HFF-Myc (cell line): Measurements from ENCODE around the gene CYTH3.

Source experiments
- DNase-seq: peaks from one replicate; pipeline ENCODE4 v3.0.0-alpha.2; 2011; ENCODE audit warnings: low read depth; ENCODE audit errors: extremely low read depth
- H3K4me3 ChIP-seq: replicated peaks from 2 replicates; pipeline ENCODE4 v1.5.1; 2011; ENCODE audit warnings: low read depth, mild to moderate bottlenecking, control low read depth, low read length
- TF ChIP-seq, protein P1 (sequence below): IDR thresholded peaks from 2 replicates; pipeline ENCODE4 v1.5.1; 2012; ENCODE audit warnings: mild to moderate bottlenecking, low read depth, low read length, control low read depth; ENCODE audit errors: missing control alignments

The CYTH3 gene

DNA sequence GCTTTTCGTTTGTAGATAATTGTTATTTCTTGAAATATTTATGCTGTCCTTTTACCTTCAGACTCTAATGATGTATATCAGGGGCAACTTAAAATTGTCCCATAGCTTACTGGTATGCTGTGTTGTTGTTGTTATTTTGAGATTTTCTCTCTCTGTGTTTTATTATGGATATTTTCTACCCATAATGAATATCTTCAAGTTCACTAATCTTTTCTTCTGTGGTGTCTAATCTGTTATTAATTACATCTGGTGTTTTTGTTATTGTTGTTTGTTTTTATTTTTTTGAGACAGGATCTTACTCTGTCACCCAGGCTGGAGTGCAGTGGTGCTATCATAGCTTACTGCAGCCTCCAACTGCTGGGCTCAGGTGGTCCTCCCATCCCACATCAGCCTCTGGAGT is 139.2 kb downstream of the CYTH3 start:
- TF ChIP-seq, protein P1, sequence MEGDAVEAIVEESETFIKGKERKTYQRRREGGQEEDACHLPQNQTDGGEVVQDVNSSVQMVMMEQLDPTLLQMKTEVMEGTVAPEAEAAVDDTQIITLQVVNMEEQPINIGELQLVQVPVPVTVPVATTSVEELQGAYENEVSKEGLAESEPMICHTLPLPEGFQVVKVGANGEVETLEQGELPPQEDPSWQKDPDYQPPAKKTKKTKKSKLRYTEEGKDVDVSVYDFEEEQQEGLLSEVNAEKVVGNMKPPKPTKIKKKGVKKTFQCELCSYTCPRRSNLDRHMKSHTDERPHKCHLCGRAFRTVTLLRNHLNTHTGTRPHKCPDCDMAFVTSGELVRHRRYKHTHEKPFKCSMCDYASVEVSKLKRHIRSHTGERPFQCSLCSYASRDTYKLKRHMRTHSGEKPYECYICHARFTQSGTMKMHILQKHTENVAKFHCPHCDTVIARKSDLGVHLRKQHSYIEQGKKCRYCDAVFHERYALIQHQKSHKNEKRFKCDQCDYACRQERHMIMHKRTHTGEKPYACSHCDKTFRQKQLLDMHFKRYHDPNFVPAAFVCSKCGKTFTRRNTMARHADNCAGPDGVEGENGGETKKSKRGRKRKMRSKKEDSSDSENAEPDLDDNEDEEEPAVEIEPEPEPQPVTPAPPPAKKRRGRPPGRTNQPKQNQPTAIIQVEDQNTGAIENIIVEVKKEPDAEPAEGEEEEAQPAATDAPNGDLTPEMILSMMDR: no peak
- no peak for DNase-seq
- no peak overlapping the region for H3K4me3 ChIP-seq

DNA sequence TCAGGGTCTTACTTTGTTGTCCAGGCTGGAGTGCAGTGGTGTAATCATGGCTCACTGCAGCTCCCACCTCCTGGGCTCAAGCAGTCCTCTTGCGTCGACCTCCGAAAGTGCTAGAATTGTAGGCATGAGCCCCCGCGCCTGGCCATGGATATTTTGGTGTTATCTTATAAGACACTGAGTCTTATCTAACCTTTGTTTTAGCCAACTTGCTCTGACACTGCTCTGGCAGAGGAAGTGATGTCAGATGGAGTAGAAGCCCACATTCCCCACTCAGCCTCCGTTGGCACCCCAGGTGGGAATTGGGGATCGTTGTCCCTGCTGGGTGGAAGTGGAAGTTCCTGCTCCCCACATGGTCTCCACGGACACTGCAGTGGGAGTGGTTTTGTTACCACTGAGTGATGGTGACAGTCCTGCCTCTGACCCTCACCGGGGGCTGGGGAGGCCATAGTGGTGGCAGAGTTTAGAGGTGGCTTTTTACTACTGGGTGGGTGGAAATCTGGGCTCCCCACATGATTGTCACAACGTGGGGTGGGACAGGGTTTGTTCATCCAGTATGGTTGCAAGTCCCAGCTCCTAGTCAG is 142.3 kb downstream of the CYTH3 start:
- DNase-seq: no peak
- no peak overlapping the region for H3K4me3 ChIP-seq
- TF ChIP-seq, protein P1: no peak

DNA sequence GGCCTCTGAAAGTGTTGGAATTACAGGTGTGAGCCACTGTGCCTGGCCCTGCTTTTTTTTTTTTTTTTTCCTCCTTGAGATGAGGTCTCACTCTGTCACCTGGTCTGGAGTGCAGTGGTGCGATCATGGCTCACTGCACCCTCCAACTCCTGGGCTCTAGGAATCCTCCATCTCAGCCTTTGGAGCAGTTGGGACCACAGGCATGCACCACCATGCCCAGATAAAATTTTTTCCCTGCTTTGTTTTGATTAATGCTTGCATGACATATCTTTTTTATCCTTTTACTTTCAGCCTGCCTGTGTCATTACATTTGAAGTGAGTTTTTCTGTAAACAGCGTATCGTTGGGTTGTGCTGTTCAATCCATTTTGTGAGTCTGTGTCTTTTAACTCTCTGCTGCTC is 144.2 kb downstream of the CYTH3 start:
- TF ChIP-seq, protein P1: no peak
- no peak overlapping the region for H3K4me3 ChIP-seq
- no peak for DNase-seq

DNA sequence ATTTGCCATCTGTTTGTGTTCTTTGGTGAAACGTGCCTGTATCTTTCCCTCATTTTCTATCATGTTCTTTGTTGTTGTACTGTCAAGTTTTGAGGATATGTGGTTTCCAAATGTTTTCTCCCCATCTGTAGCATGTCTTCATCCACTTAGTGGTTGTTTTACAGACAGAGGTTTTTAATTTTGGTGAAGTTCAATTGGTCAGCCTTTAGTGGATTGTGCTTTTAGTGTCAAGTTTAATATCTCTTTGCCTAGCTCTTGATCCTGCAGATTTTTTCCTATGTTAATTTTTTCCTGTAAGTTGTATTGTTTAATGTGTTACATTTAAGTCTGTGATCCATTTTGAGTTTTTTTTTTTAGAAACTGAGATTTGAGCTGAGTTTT is 145.3 kb downstream of the CYTH3 start:
- TF ChIP-seq, protein P1: no peak

DNA sequence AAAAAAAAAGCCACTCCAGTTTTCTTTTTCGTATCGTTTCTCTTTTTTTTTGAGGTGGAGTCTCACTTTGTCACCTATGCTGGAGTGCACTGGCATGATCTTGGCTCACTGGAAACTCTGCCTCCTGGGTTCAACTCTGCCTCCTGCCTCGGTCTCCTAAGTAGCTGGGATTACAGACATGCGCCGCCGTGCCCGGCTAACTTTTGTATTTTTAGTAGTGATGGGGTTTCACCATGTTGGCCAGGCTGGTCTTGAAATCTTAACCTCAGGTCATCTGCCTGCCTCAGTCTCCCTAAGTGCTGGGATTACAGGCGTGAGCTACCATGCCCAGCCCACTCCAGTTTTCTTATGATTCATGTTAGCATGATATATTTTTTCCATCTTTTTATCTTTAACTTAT is 148.6 kb downstream of the CYTH3 start:
- DNase-seq: no peak
- H3K4me3 ChIP-seq: no peak overlapping the region
- TF ChIP-seq, protein P1: no peak

More for the DNA sequence above, 145.3 kb downstream of the CYTH3 start:
- H3K4me3 ChIP-seq: no peak overlapping the region
- DNase-seq: no peak

DNA sequence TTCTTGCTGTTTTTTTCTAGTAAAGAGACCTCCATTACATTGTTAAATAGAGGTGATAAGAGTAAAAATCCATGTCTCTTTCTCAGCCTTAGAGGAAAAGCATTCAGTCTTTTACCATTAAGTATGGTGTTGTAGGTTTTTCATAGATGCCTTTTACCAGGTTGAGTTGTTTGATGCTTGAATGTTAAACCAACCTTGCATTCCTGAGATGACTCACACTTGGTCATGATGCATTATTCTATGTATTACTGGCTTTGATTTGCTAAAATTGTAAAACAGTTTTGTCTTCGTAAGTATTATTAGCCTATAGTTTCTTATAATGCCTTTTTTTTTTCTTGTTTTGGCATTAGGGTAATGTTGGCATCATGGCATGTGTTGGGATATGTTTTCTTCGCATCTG is 151.3 kb downstream of the CYTH3 start:
- no peak overlapping the region for H3K4me3 ChIP-seq
- TF ChIP-seq, protein P1: no peak

DNA sequence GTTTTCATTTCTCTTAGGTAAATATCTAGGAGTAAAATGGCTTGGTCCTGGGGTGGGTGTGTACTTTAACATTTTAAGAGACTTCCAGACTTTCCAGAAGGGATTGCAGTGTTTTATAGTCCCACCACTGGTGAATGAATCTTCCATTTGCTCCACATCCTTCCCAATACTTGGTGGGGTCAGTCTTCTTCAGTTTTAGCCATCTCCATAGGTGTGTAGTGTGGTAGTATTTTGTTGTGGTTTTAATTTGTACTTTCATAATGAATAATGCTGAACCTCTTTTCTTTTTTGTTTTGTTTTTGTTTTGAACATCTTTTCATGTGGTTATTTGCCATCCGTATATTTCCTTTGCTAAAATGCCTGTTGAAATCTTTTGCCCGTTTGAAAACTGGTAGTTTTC is 154.9 kb downstream of the CYTH3 start:
- DNase-seq: no peak
- TF ChIP-seq, protein P1: no peak
- no peak overlapping the region for H3K4me3 ChIP-seq

More for the DNA sequence above, 151.3 kb downstream of the CYTH3 start:
- DNase-seq: no peak
